Lung (tissue), 12 donors: ENCODE measurements around the gene IPO4. TPM values are rescaled to one million over a fixed set of nuclear protein-coding genes. Genes with fewer than 3 reads are reported as not detected.
A peak's percentile ranks its signal among the peaks of the same experiment; 100 is the strongest.

ENCODE experiments used
- ATAC-seq: fragments of 200-7000 bp; cut with Tn5 transposase; one replicate; pipeline ENCODE4 v1.9.1; 2020; ENCODE audit warnings: moderate number of reproducible peaks; ENCODE audit not compliant: insufficient read depth, low FRiP score
- DNase-seq, 3 donors: peaks; one replicate each; pipeline ENCODE4 v3.0.0-alpha.2; 2013 to 2017
- H3K27ac ChIP-seq, 2 donors: one replicate each; pipeline ENCODE4 v1.5.1; 2013; ENCODE audit warnings: mild to moderate bottlenecking in 2 of 2, moderate library complexity in 2 of 2, control low read depth in 1 of 2, inconsistent platforms in 1 of 2, low read depth in 1 of 2, low read length in 1 of 2
- H3K27me3 ChIP-seq, 3 donors: one replicate each; pipeline ENCODE4 v1.5.1; 2013; ENCODE audit warnings: low read length in 2 of 3; ENCODE audit not compliant: control insufficient read depth in 3 of 3, insufficient read depth in 3 of 3
- H3K36me3 ChIP-seq, 4 donors: one replicate each; pipeline ENCODE4 v1.5.1; 2013; ENCODE audit warnings: low read length in 4 of 4, mild to moderate bottlenecking in 1 of 4, moderate library complexity in 1 of 4; ENCODE audit not compliant: control insufficient read depth in 4 of 4, insufficient read depth in 4 of 4
- H3K4me1 ChIP-seq, 5 donors: one replicate each; pipeline ENCODE4 v1.5.1; 2013; ENCODE audit warnings: low read length in 5 of 5, mild to moderate bottlenecking in 2 of 5, moderate library complexity in 1 of 5; ENCODE audit not compliant: control insufficient read depth in 5 of 5, insufficient read depth in 5 of 5
- H3K4me3 ChIP-seq: one replicate; pipeline ENCODE4 v1.5.1; 2013; ENCODE audit warnings: mild to moderate bottlenecking, control low read depth, moderate library complexity
- H3K9ac ChIP-seq, 2 donors: one replicate each; pipeline ENCODE4 v1.5.1; 2013; ENCODE audit warnings: low read length in 2 of 2, control low read depth in 1 of 2; ENCODE audit not compliant: insufficient read depth in 1 of 2
- H3K9me3 ChIP-seq, 4 donors: one replicate each; pipeline ENCODE4 v1.5.1; 2013; ENCODE audit warnings: low read length in 3 of 4, mild to moderate bottlenecking in 1 of 4, moderate library complexity in 1 of 4; ENCODE audit not compliant: control insufficient read depth in 4 of 4, insufficient read depth in 3 of 4
- WGBS, 2 donors: extraction: QIAGEN DNeasy Blood & Tissue Kit; methylation state at CpG; one replicate each; pipeline ENCODE4 v1.1.7; 2013; 5-methylcytosine and 5-hydroxymethylcytosine counted together
- polyA plus RNA-seq, 2 donors: library from polyadenylated mRNA; stranded (reverse); fragments of 200-250 nt; gene quantifications; one replicate each; pipeline ENCODE4 v1.2.1, GENCODE V29; 2013
- total RNA-seq, 2 donors: library from RNA; depleted of rRNA in 1 of 2; stranded (reverse); fragments of >200 nt in 1 of 2; gene quantifications; one replicate each; pipeline ENCODE4 v1.2.1, GENCODE V29; 2014 to 2021
- TF ChIP-seq, protein P1 (sequence below): IDR thresholded peaks from 2 replicates; pipeline ENCODE4 v1.5.1; 2012; ENCODE audit warnings: mild to moderate bottlenecking; ENCODE audit errors: control extremely low read depth, extremely low read depth
- donor health status: control.
- donor health status: control.
- donor health status: Bipolar disorder and iron deficiency.
- donor health status: healthy.
- donor health status: DM: yes; HTN: yes; CAD: no.

Gene IPO4
- total and polyA plus RNA-seq, 4 donors: 13.0 to 78.9 (median 28.4) TPM

DNA sequence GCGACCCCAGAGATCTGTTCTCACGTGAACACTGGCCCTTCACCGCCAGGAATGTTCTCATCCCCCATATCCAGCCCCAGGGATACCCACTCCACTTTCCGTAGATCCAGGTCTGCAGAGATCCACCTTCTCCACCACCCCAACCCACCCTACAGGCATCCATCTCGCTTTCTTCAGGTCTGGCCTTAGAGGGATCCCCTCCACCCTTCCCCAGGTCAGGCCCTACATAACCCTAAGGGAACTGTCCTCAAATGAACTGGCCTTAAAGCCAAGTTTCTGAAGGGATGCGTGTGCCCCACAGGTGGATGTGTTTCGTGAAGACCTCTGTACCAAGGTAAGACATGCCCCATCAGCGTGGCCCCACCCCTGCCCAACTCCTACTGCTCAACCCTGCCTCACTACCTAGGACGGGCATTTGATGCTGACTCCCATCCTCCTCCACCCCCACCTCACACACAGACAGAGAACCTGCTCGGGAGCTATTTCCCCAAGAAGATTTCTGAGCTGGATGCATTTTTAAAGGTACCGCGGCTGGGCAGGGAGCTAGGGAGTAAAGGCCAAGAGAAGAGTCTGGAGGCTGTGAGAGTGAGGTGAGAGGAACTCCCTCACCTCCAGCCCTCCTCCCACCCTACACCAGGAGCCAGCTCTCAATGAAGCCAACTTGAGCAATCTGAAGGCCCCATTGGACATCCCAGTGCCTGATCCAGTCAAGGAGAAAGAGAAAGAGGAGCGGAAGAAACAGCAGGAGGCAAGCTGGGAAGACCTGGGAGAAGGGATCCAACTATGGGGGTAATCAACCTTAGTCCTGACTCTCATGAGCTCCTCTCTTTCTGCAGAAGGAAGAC, 51.7 kb downstream of the IPO4 start:
- Histone ChIP-seq H3K36me3 (peaks cover 0 to 20% (median 12%) of the 10 kb centered on the region in 4 donors), H3K9ac (peak overlapping the region; percentile 37 to 81), H3K9me3 (no peaks in the 10 kb centered on the region), H3K4me3 (peak overlapping the region; percentile 69), H3K4me1 (peaks cover 0 to 24% (median 7%) of the 10 kb centered on the region in 5 donors), H3K27ac (peak overlapping the region; percentile 80 to 93), H3K27me3 (no peaks in the 10 kb centered on the region)
- ATAC-seq (no peak), DNase-seq (no peak)
- TF ChIP-seq, protein P1, sequence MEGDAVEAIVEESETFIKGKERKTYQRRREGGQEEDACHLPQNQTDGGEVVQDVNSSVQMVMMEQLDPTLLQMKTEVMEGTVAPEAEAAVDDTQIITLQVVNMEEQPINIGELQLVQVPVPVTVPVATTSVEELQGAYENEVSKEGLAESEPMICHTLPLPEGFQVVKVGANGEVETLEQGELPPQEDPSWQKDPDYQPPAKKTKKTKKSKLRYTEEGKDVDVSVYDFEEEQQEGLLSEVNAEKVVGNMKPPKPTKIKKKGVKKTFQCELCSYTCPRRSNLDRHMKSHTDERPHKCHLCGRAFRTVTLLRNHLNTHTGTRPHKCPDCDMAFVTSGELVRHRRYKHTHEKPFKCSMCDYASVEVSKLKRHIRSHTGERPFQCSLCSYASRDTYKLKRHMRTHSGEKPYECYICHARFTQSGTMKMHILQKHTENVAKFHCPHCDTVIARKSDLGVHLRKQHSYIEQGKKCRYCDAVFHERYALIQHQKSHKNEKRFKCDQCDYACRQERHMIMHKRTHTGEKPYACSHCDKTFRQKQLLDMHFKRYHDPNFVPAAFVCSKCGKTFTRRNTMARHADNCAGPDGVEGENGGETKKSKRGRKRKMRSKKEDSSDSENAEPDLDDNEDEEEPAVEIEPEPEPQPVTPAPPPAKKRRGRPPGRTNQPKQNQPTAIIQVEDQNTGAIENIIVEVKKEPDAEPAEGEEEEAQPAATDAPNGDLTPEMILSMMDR: no peak
- WGBS, 2 donors: 30 to 43% methylated on average over 13 of the region's 13 CpGs

DNA sequence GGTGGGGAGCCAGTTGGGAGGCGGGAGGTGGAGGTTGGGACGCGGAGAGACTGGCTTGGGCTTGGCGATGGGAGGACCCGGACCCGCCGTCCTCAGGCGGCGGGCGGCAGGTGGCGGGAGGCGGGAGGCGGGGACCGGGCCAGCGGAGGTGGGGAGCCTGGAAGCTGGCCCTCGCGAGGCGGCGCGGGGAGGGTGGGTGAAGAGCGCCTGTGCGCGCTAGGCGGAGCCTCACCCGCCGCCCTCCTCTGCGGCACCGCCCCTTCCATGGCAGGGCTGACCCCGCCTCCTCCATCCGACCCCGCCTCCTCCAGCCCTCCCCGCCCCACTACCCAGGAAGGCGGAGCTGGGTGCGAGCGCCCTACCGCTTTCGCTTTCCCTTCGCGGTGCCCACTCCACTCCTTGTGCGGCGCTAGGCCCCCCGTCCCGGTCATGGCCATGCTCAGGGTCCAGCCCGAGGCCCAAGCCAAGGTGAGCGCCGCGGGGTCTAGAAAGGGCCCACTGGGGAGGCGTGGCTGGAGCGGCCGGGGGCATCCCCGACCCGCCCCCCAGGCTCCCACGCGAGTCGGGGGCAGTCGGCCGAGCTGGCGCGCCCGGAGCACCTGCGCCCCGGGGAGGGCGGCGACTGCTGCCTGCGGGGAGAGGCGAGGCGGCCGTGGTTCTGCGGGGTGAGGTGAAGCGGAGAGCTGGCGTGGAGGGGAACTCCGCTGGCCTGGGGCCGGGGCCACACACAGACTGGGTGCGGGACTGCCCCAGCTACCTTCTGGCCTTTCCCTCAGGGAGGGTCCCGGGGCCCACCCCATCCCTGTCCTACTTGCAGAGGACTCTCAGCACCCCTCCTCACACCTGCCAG, 52.6 kb downstream of the IPO4 start, which contains the start of gene PSME1:
Gene PSME1, plus strand, starts transcription at position 361 of the 850 bp plus-strand sequence. Its CDS starts 69 bp downstream, at position 430.
- peak within 1 kb of the TSS; percentile 80 to 93 for H3K27ac ChIP-seq
- no peaks in the 10 kb centered on the region for H3K27me3 ChIP-seq
- DNase-seq: peak; percentile 91 to 95 (median 94)
- peak within 1 kb of the TSS; percentile 37 to 81 for H3K9ac ChIP-seq
- 0 to 1% methylated on average over 30 to 75 of the region's 75 CpGs for WGBS, 2 donors
- TF ChIP-seq, protein P1: no peak
- peaks cover 0 to 24% (median 7%) of the 10 kb centered on the region in 5 donors for H3K4me1 ChIP-seq
- H3K9me3 ChIP-seq: no peaks in the 10 kb centered on the region
- H3K36me3 ChIP-seq: peaks cover 0 to 20% (median 12%) of the 10 kb centered on the region in 4 donors
- peak; percentile 99 for ATAC-seq
- H3K4me3 ChIP-seq: peak within 1 kb of the TSS; percentile 69

DNA sequence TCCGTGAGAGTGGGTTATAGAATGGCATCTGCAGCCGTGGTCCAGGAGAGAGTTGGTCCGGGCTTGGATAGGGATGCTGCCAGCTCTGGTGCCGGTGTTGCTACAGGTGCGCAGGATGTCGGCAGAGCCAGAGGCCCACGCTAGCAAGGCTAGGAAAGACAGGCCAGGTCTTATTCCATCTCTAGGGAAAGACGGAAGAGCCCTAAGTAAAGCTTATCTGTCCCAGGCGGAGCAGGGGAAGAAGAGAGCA, 53.1 kb downstream of the IPO4 start:
- Histone ChIP-seq H3K36me3 (peaks cover 0 to 20% (median 12%) of the 10 kb centered on the region in 4 donors), H3K27ac (peak overlapping the region; percentile 78 to 90), H3K4me3 (peak overlapping the region; percentile 44), H3K4me1 (peaks cover 0 to 24% (median 7%) of the 10 kb centered on the region in 5 donors), H3K9ac (no peak overlapping the region), H3K27me3 (no peaks in the 10 kb centered on the region), H3K9me3 (no peaks in the 10 kb centered on the region)
- ATAC-seq (no peak), DNase-seq (no peak)
- 8 to 12% methylated on average over 9 of the region's 9 CpGs for WGBS, 2 donors
- TF ChIP-seq, protein P1: no peak
